WTC11 (cell line): ENCODE data around the gene SNX20. TPM values are rescaled to one million over a fixed set of nuclear protein-coding genes. Genes with fewer than 3 reads are reported as not detected.

Experiments used
- ATAC-seq: fragments of 200-7000 bp; cut with Tn5 transposase; 2 replicates; pipeline ENCODE4 v1.10.0; 2021; ENCODE audit warnings: mild to moderate bottlenecking, moderate library complexity
- CTCF ChIA-PET: fragments of 300-600 bp; sonication (Branson Sonifier 250); formaldehyde crosslinking; loops from one replicate; lab custom pipeline; 2021; ENCODE audit warnings: antibody characterized with exemption; lab: Charles Lee
- POLR2A ChIA-PET: fragments of 350-600 bp; sonication (Branson Sonifier 250); formaldehyde crosslinking; loops from one replicate; lab custom pipeline; 2021; ENCODE audit warnings: antibody characterized with exemption; lab: Charles Lee
- DNase-seq: peaks from one replicate; pipeline ENCODE4 v3.0.0; 2021; ENCODE audit warnings: low spot score
- H3K27ac Mint-ChIP-seq: 2 replicates; pipeline ENCODE4 v1.8.0; 2021; ENCODE audit warnings: mixed read lengths
- H3K27me3 Mint-ChIP-seq: 2 replicates; pipeline ENCODE4 v1.8.0; 2021; ENCODE audit warnings: low read depth, mild to moderate bottlenecking, moderate library complexity, mixed read lengths
- H3K36me3 Mint-ChIP-seq: 2 replicates; pipeline ENCODE4 v1.8.0; 2021; ENCODE audit warnings: mixed read lengths
- H3K4me1 Mint-ChIP-seq: 2 replicates; pipeline ENCODE4 v1.8.0; 2022; ENCODE audit warnings: mixed read lengths
- H3K4me3 Mint-ChIP-seq: 2 replicates; pipeline ENCODE4 v1.8.0; 2021; ENCODE audit warnings: mild to moderate bottlenecking, moderate library complexity, mixed read lengths
- H3K9me3 Mint-ChIP-seq: 2 replicates; pipeline ENCODE4 v1.8.0; 2021; ENCODE audit warnings: mixed read lengths
- ELF4 ChIP-seq: sonication (generic); formaldehyde crosslinking; IDR thresholded peaks from 2 replicates; pipeline ENCODE4 v1.8.1; 2022; ENCODE audit warnings: low read depth, mild to moderate bottlenecking, moderate library complexity, missing genetic modification reagents
- GRHL2 ChIP-seq: fragments of 250-450 bp; sonication (Bioruptor Pico); IDR thresholded peaks from 2 replicates; pipeline ENCODE4 v1.8.0; 2022; ENCODE audit warnings: mild to moderate bottlenecking, moderate library complexity; ENCODE audit not compliant: insufficient replicate concordance, severe bottlenecking
- JAZF1 ChIP-seq: fragments of 250-450 bp; sonication (Bioruptor Pico); IDR thresholded peaks from 2 replicates; pipeline ENCODE4 v1.9.0; 2021; ENCODE audit warnings: moderate library complexity, mild to moderate bottlenecking, inconsistent platforms
- MYBL2 ChIP-seq: sonication (generic); formaldehyde crosslinking; IDR thresholded peaks from 2 replicates; pipeline ENCODE4 v1.8.1; 2023; ENCODE audit warnings: mild to moderate bottlenecking, moderate library complexity, missing genetic modification reagents
- ZNF121 ChIP-seq: sonication (generic); formaldehyde crosslinking; IDR thresholded peaks from 2 replicates; pipeline ENCODE4 v1.8.0; 2023; ENCODE audit warnings: missing genetic modification reagents
- ZNF532 ChIP-seq: fragments of 250-450 bp; sonication (Bioruptor Pico); IDR thresholded peaks from 2 replicates; pipeline ENCODE4 v1.9.0; 2021; ENCODE audit warnings: mild to moderate bottlenecking, borderline replicate concordance
- total RNA-seq: library from RNA; stranded (reverse); gene quantifications from 3 replicates; pipeline ENCODE4 v1.2.3, GENCODE V29; 2021
- TF ChIP-seq, protein P1 (sequence below): sonication (generic); formaldehyde crosslinking; IDR thresholded peaks from 2 replicates; pipeline ENCODE4 v1.8.0; 2023; ENCODE audit warnings: missing genetic modification reagents, mild to moderate bottlenecking, borderline replicate concordance

Gene SNX20
- total RNA-seq, 1 experiment from 2014 or later: not detected

DNA sequence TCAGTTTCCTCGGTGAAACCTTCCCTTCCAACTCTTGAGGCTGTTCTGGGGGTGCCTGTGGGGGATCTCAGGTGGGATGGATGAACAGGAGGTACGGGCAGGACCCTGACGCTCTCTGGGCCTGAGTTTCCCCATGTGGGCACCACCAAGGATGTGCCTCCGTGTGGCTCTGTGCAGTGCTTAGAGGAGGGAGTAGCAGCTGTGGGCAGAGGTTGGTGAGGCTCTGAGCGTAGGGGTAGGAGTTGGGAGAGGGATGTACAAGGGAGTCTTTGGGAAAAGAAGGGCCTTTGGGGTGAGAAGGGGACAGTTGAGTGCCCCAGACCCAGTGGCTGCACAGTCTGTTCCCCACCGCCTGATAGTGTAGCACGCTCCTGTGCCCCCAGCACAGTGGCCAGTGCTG is 59.1 kb downstream of the SNX20 start:
- ChIA-PET CTCF (interaction anchor here (0.6 kb wide), 1 partner anchor 28 kb away, joined by 3 read pairs; no protein-coding TSS in a partner anchor), POLR2A (no interaction called here)
- Mint-ChIP-seq H3K36me3 (no peaks in the 10 kb centered on the region), H3K4me1 (peaks cover 7% of the 10 kb centered on the region), H3K4me3 (no peak overlapping the region), H3K27ac (no peak overlapping the region), H3K9me3 (no peaks in the 10 kb centered on the region), H3K27me3 (no peaks in the 10 kb centered on the region)
- no peak for TF ChIP-seq ZNF121 (CRISPR knock-in tag)
- TF ChIP-seq ZNF532 (CRISPR knock-in tag): no peak
- TF ChIP-seq, protein P1, sequence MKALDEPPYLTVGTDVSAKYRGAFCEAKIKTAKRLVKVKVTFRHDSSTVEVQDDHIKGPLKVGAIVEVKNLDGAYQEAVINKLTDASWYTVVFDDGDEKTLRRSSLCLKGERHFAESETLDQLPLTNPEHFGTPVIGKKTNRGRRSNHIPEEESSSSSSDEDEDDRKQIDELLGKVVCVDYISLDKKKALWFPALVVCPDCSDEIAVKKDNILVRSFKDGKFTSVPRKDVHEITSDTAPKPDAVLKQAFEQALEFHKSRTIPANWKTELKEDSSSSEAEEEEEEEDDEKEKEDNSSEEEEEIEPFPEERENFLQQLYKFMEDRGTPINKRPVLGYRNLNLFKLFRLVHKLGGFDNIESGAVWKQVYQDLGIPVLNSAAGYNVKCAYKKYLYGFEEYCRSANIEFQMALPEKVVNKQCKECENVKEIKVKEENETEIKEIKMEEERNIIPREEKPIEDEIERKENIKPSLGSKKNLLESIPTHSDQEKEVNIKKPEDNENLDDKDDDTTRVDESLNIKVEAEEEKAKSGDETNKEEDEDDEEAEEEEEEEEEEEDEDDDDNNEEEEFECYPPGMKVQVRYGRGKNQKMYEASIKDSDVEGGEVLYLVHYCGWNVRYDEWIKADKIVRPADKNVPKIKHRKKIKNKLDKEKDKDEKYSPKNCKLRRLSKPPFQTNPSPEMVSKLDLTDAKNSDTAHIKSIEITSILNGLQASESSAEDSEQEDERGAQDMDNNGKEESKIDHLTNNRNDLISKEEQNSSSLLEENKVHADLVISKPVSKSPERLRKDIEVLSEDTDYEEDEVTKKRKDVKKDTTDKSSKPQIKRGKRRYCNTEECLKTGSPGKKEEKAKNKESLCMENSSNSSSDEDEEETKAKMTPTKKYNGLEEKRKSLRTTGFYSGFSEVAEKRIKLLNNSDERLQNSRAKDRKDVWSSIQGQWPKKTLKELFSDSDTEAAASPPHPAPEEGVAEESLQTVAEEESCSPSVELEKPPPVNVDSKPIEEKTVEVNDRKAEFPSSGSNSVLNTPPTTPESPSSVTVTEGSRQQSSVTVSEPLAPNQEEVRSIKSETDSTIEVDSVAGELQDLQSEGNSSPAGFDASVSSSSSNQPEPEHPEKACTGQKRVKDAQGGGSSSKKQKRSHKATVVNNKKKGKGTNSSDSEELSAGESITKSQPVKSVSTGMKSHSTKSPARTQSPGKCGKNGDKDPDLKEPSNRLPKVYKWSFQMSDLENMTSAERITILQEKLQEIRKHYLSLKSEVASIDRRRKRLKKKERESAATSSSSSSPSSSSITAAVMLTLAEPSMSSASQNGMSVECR (CRISPR knock-in tag): no peak
- TF ChIP-seq GRHL2 (CRISPR knock-in tag): no peak
- no peak for TF ChIP-seq ELF4 (CRISPR knock-in tag)
- TF ChIP-seq JAZF1 (CRISPR knock-in tag): no peak
- no peak for TF ChIP-seq MYBL2 (CRISPR knock-in tag)
- ATAC-seq (no peak), DNase-seq (no peak)

Other genes starting within 250 kb of the SNX20 start
- 6.0 to 9.3 TPM (median 9.1 TPM) in 3 replicates for gene NKD1, start 132.9 kb downstream of the SNX20 start, total RNA-seq
- gene NOD2, start 12.3 kb upstream of the SNX20 start, total RNA-seq: 0.11 to 0.60 TPM (median 0.34 TPM) in 3 replicates
- 9.4 to 10.8 TPM (median 9.6 TPM) in 3 replicates for gene CYLD, start 60.8 kb upstream of the SNX20 start, total RNA-seq